ENCODE results near the gene CEP126. TPM values are rescaled to one million over a fixed set of nuclear protein-coding genes. Genes with fewer than 3 reads are reported as not detected.

CEP126 gene
- total RNA-seq, 1 donor from 2014 or later: 2.1 TPM

DNA sequence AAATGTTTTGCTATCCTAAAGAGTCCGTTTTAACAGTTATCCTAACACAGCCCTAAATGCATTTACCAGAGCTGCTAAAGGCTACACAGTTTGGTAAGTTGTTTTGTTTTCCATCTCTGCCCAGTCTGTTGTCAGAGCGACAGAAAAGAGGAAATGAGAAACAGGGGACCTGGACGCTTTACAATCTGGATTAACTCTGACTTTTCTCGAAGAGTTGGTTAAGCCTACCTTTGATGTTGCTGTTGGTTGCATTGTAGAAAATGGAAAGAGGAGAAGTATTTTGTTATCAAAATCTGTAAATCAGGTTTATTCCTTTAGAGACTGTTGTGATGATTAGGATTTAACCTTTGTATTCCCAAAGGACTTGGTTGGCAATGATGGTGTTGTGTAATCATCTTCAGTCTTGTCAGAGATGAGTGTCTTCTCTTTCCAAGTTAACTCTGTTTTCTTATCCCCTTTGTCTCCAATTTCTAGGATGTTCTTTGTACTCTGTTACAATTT lies 1.0 kb downstream of the CEP126 start:
- Mint-ChIP-seq H3K36me3 (ENCODE audit: insufficient read depth) (no peaks in the 10 kb centered on the region), H3K27me3 (peaks cover 3% of the 10 kb centered on the region), H3K4me3 (ENCODE audit: low read depth) (peak overlapping the region; percentile 92), H3K27ac (peak overlapping the region; percentile 91), H3K9me3 (ENCODE audit: low read depth) (no peaks in the 10 kb centered on the region), H3K4me1 (ENCODE audit: low read depth) (peaks cover 20% of the 10 kb centered on the region)
- DNase-seq (ENCODE audit: low spot score, unreplicated experiment): no peak
- TF ChIP-seq, protein P1, sequence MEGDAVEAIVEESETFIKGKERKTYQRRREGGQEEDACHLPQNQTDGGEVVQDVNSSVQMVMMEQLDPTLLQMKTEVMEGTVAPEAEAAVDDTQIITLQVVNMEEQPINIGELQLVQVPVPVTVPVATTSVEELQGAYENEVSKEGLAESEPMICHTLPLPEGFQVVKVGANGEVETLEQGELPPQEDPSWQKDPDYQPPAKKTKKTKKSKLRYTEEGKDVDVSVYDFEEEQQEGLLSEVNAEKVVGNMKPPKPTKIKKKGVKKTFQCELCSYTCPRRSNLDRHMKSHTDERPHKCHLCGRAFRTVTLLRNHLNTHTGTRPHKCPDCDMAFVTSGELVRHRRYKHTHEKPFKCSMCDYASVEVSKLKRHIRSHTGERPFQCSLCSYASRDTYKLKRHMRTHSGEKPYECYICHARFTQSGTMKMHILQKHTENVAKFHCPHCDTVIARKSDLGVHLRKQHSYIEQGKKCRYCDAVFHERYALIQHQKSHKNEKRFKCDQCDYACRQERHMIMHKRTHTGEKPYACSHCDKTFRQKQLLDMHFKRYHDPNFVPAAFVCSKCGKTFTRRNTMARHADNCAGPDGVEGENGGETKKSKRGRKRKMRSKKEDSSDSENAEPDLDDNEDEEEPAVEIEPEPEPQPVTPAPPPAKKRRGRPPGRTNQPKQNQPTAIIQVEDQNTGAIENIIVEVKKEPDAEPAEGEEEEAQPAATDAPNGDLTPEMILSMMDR (IDR thresholded peaks at IDR 0.05; ENCODE audit: unreplicated experiment): no peak

DNA sequence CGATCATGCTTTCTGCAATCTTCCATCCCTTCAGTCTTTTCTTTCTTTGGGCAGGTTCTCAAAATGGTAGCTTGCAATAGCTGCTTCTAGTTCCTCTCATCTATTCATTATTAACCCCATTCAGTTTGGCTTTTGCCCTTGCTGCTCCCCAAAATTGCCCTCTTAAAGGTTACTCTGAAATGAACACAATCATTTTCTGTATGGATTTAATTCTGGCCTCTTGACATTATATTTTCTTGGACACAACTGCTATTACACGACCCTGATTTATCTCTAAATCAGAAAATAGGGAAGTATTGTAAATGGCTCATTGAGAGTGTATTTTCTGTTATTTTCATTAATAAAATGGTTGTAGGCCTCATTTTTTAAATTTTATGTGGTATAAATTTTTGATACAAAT lies 1.6 kb downstream of the CEP126 start, which contains the start of gene ANGPTL5:
TSS of gene ANGPTL5 (minus strand) at position 101 of the 400 bp plus-strand sequence. CDS start 8,613 bp downstream, outside the sequence.
- Mint-ChIP-seq H3K9me3 (ENCODE audit: low read depth) (no peaks in the 10 kb centered on the region), H3K4me3 (ENCODE audit: low read depth) (peak within 1 kb of the TSS; percentile 92), H3K36me3 (ENCODE audit: insufficient read depth) (no peaks in the 10 kb centered on the region), H3K27me3 (peaks cover 3% of the 10 kb centered on the region), H3K27ac (peak within 1 kb of the TSS; percentile 91), H3K4me1 (ENCODE audit: low read depth) (peaks cover 20% of the 10 kb centered on the region)
- no peak for DNase-seq (ENCODE audit: low spot score, unreplicated experiment)
- TF ChIP-seq, protein P1 (IDR thresholded peaks at IDR 0.05; ENCODE audit: unreplicated experiment): no peak

DNA sequence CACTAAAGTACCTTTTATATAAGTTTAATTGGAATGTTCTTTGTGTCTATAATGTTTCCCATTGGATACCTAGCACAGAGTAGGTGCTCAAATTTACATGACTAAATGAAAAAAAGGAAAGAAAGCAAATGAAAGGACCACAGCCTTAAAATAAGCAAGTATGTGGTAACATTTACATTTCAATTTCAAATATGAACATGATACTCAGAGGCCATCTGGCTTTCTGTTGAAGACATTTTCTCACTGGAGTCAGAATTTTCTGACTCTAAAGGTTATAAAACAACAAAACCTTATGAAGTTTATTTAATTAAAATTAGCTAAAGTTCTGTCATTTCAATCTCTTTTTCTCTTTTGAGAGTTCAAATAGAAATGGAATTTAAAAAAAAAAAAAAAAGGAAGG lies 2.4 kb downstream of the CEP126 start:
- no peak overlapping the region for H3K4me3 Mint-ChIP-seq (ENCODE audit: low read depth)
- H3K4me1 Mint-ChIP-seq (ENCODE audit: low read depth): peaks cover 20% of the 10 kb centered on the region
- H3K9me3 Mint-ChIP-seq (ENCODE audit: low read depth): no peaks in the 10 kb centered on the region
- no peak overlapping the region for H3K27ac Mint-ChIP-seq
- TF ChIP-seq, protein P1 (IDR thresholded peaks at IDR 0.05; ENCODE audit: unreplicated experiment): no peak
- no peak for DNase-seq (ENCODE audit: low spot score, unreplicated experiment)
- peaks cover 3% of the 10 kb centered on the region for H3K27me3 Mint-ChIP-seq
- no peaks in the 10 kb centered on the region for H3K36me3 Mint-ChIP-seq (ENCODE audit: insufficient read depth)

DNA sequence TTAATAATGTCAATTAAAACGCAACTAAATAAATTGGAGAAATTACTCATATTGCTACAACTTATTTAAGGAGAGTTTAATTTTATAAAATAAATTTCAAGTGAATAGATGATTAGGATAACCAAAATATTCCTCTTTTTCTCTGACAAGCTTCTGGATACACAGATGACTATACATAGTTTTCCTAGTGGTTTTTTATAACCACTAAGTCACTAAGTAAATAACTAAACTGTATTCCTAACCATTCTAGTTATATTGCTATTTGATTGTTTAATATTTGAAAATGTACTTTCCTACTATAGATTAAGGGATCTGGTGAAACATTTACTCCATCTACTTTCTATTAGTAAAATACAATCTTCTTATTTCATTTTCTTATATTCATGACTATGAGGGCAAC lies 6.2 kb downstream of the CEP126 start:
- peaks cover 3% of the 10 kb centered on the region for H3K27me3 Mint-ChIP-seq
- no peak overlapping the region for H3K27ac Mint-ChIP-seq
- DNase-seq (ENCODE audit: low spot score, unreplicated experiment): no peak
- H3K9me3 Mint-ChIP-seq (ENCODE audit: low read depth): peaks cover 3% of the 10 kb centered on the region
- H3K4me3 Mint-ChIP-seq (ENCODE audit: low read depth): no peak overlapping the region
- H3K4me1 Mint-ChIP-seq (ENCODE audit: low read depth): no peaks in the 10 kb centered on the region
- TF ChIP-seq, protein P1 (IDR thresholded peaks at IDR 0.05; ENCODE audit: unreplicated experiment): no peak
- no peaks in the 10 kb centered on the region for H3K36me3 Mint-ChIP-seq (ENCODE audit: insufficient read depth)

DNA sequence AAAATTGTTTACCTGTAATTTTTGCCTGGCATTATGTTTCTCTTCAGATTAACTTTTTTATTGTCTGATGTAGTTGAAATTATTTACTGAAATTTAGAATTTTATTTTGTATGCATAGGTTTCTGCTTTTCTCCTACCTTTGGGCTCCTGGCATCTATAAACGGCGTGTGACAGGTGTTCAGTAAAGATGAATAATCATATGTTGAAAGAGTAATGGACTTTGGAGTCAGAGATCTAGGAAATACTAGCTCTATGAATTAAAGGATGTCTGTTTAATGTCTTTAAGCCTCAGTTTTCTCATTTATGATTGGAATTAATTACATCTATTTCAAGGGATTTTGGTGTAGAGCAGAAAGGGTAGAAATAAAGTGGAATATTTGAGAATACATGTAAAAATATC lies 8.7 kb downstream of the CEP126 start:
- H3K27ac Mint-ChIP-seq: no peak overlapping the region
- no peaks in the 10 kb centered on the region for H3K27me3 Mint-ChIP-seq
- H3K9me3 Mint-ChIP-seq (ENCODE audit: low read depth): peaks cover 3% of the 10 kb centered on the region
- no peak for DNase-seq (ENCODE audit: low spot score, unreplicated experiment)
- no peak overlapping the region for H3K4me3 Mint-ChIP-seq (ENCODE audit: low read depth)
- H3K4me1 Mint-ChIP-seq (ENCODE audit: low read depth): no peaks in the 10 kb centered on the region
- no peaks in the 10 kb centered on the region for H3K36me3 Mint-ChIP-seq (ENCODE audit: insufficient read depth)
- TF ChIP-seq, protein P1 (IDR thresholded peaks at IDR 0.05; ENCODE audit: unreplicated experiment): no peak
